ENCODE measurements around the gene TEX14. TPM values are rescaled to one million over a fixed set of nuclear protein-coding genes. Genes with fewer than 3 reads are reported as not detected.

TEX14 gene
- polyA plus RNA-seq, 2 of the 4 experiments (the other 2 are of a cell fraction): 0.04 to 0.12 TPM

GRCh38 chr17:58525239-58525638 is 166.6 kb downstream of the TEX14 start:
- ATAC-seq (no peak), DNase-seq (ENCODE audit: low read depth in 1 of 2, low spot score in 1 of 2) (no peak), FAIRE-seq (no peak)
- H3K4me3 ChIP-seq: no peak overlapping the region
- H3K27ac ChIP-seq: peak overlapping the region; percentile 19 to 26; a peak in 3 of 6 replicates
- no peaks in the 10 kb centered on the region for H3K9me3 ChIP-seq
- 23% methylated on average over 3 of the region's 3 CpGs for WGBS (ENCODE audit: missing lambda C conversion rate)
- 0 out of 3 replicates have a peak overlapping the region, but pooled peaks have one; percentile 19 for H3K4me2 ChIP-seq
- CTCF ChIA-PET: interaction anchor here (1.2 to 9.8 kb wide), 3 partner anchors 10 to 478 kb away, joined by 3 to 187 read pairs (median 7); no protein-coding TSS in a partner anchor
- H3K4me1 ChIP-seq: peaks cover 5% of the 10 kb centered on the region; the same call in 1 of the 3 replicates
- POLR2A ChIA-PET: interaction anchor here (2.2 kb wide), 1 partner anchor 107 kb away, joined by 14 read pairs; no protein-coding TSS in a partner anchor
- TF ChIP-seq FOSL2 (IDR thresholded peaks at IDR 0.05): no peak
- TF ChIP-seq FOSL2 (CRISPR knock-in tag; IDR thresholded peaks at IDR 0.05): no peak
- no peak for TF ChIP-seq HEYL (CRISPR knock-in tag; IDR thresholded peaks at IDR 0.05)
- TF ChIP-seq HDAC2 (IDR thresholded peaks at IDR 0.05): no peak
- no peak for TF ChIP-seq KDM5A (IDR thresholded peaks at IDR 0.05)
- TF ChIP-seq NR3C1 (IDR thresholded peaks at IDR 0.05): no peak
- no peak for TF ChIP-seq FOSB (CRISPR knock-in tag; IDR thresholded peaks at IDR 0.05)

GRCh38 chr17:58521680-58522079 is 170.2 kb downstream of the TEX14 start:
- ATAC-seq: no peak
- FAIRE-seq: no peak
- no peak overlapping the region for H3K27ac ChIP-seq

DNA sequence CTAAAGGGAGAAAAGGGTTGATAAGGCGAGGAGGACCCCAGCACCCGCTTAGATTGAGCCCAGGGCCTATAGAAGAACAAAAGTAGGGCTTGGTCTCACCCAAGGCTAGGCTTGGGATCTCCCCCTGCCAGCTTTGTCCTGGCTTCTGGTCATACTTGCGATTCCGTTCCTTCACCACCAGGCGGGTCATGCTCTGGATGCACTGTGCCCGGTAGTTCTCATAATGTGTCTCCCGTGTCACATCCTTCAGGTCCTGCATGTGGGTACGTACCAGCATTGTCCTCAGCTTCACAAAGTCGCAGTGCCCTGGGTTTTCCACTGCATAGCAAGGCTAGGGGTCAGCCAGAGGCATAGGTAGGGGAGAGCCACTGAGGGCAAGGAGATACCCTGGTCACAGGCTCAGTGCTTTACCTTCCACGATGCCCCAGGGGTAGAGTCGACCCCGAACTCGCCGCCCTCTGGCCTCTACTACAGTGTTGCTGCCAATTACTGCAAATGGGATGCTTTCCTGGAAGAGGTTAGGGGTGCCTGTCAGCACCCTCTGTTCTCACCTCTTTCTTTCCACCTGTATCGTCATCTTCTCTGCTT is 170.9 kb downstream of the TEX14 start:
- no peak for FAIRE-seq
- H3K4me3 ChIP-seq: no peak overlapping the region
- CTCF ChIA-PET: interaction anchor here (0.6 to 9.8 kb wide), 11 partner anchors 14 to 484 kb away, joined by 3 to 187 read pairs (median 4); partner anchors contain the start of genes RAD51C and TEX14
- 58% methylated on average over 15 of the region's 15 CpGs for WGBS (ENCODE audit: missing lambda C conversion rate)
- peaks cover 10% of the 10 kb centered on the region for H3K4me1 ChIP-seq
- peak in 1 of 2 experiments; percentile 58 for DNase-seq (ENCODE audit: low read depth in 1 of 2, low spot score in 1 of 2)
- TF ChIP-seq MAFK (IDR thresholded peaks at IDR 0.05; ENCODE audit: partially characterized antibody) (no peak), RAD21 (conservative IDR thresholded peaks at IDR 0.05 in 1 of 2, IDR thresholded peaks at IDR 0.05 in 1 of 2) (0 out of 5 replicates have a peak, but pooled peaks of 1 of the 2 experiments have one; percentile 12), TFCP2L1 (CRISPR knock-in tag; IDR thresholded peaks at IDR 0.05) (no peak), NR3C1 (IDR thresholded peaks at IDR 0.05) (no peak)
- TF ChIP-seq, protein P1, sequence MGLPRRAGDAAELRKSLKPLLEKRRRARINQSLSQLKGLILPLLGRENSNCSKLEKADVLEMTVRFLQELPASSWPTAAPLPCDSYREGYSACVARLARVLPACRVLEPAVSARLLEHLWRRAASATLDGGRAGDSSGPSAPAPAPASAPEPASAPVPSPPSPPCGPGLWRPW (IDR thresholded peaks at IDR 0.05): no peak
- no peak for ATAC-seq
- H3K4me2 ChIP-seq: no peak overlapping the region
- H3K9me3 ChIP-seq: no peaks in the 10 kb centered on the region
- no peak overlapping the region for H3K27ac ChIP-seq
- POLR2A ChIA-PET: interaction anchor here (1.5 kb wide), 1 partner anchor 111 kb away, joined by 4 read pairs; no protein-coding TSS in a partner anchor

More at GRCh38 chr17:58521680-58522079, 170.2 kb downstream of the TEX14 start:
- WGBS (ENCODE audit: missing lambda C conversion rate): 88% methylated on average over 10 of the region's 10 CpGs
- no peak overlapping the region for H3K4me2 ChIP-seq
- DNase-seq (ENCODE audit: low read depth in 1 of 2, low spot score in 1 of 2): no peak
- ChIA-PET CTCF (interaction anchor here (1.9 to 9.8 kb wide), 3 partner anchors 13 to 483 kb away, joined by 7 to 187 read pairs (median 12); no protein-coding TSS in a partner anchor), POLR2A (interaction anchor here (1.5 to 1.8 kb wide), 2 partner anchors 109 to 110 kb away, joined by 4 read pairs; no protein-coding TSS in a partner anchor)
- peaks cover 10% of the 10 kb centered on the region for H3K4me1 ChIP-seq
- TF ChIP-seq ZC3H11A (IDR thresholded peaks at IDR 0.05): no peak
- TF ChIP-seq HEYL (CRISPR knock-in tag; IDR thresholded peaks at IDR 0.05): no peak
- no peak for TF ChIP-seq ZFP36 (IDR thresholded peaks at IDR 0.05; ENCODE audit: borderline replicate concordance, partially characterized antibody)
- TF ChIP-seq FOSB (CRISPR knock-in tag; IDR thresholded peaks at IDR 0.05): no peak
- TF ChIP-seq CBX8 (IDR thresholded peaks at IDR 0.05): no peak
- TF ChIP-seq E2F6 (IDR thresholded peaks at IDR 0.05; ENCODE audit: borderline replicate concordance, low read depth): no peak
- no peak for TF ChIP-seq EP300 (IDR thresholded peaks at IDR 0.05)
- TF ChIP-seq RFX5 (IDR thresholded peaks at IDR 0.05): no peak
- no peak for TF ChIP-seq RAD21 (conservative IDR thresholded peaks at IDR 0.05 in 1 of 2, IDR thresholded peaks at IDR 0.05 in 1 of 2)
- TF ChIP-seq HOXB5 (CRISPR knock-in tag; IDR thresholded peaks at IDR 0.05): no peak
- TF ChIP-seq TP53 (CRISPR knock-in tag; IDR thresholded peaks at IDR 0.05): no peak
- no peak for TF ChIP-seq BHLHE40 (IDR thresholded peaks at IDR 0.05; ENCODE audit: low read depth, low read length)
- no peak for TF ChIP-seq PHF8 (IDR thresholded peaks at IDR 0.05; ENCODE audit: borderline replicate concordance, low read depth)
- TF ChIP-seq FOXS1 (CRISPR knock-in tag; IDR thresholded peaks at IDR 0.05): no peak
- TF ChIP-seq ATOH8 (CRISPR knock-in tag; IDR thresholded peaks at IDR 0.05; ENCODE audit: low read depth): no peak
- no peak for TF ChIP-seq GATA3 (IDR thresholded peaks at IDR 0.05; ENCODE audit: borderline replicate concordance)
- no peak overlapping the region for H3K4me3 ChIP-seq
- no peaks in the 10 kb centered on the region for H3K9me3 ChIP-seq
